PFSK-1 (cell line): ENCODE measurements around the gene MCFD2.

Source experiments
- FOXP2 ChIP-seq: optimal IDR thresholded peaks from 2 replicates; pipeline ENCODE3; 2011; ENCODE audit warnings: borderline replicate concordance, control low read depth, inconsistent platforms; ENCODE audit not compliant: insufficient read depth; ENCODE audit errors: extremely low read length, extremely low read depth
- POLR2AphosphoS5 ChIP-seq: IDR thresholded peaks from 2 replicates; pipeline ENCODE4 v1.6.1; 2012; ENCODE audit warnings: low read depth, mild to moderate bottlenecking, control low read depth, low read length, moderate library complexity
- SIN3A ChIP-seq: IDR thresholded peaks from 2 replicates; pipeline ENCODE4 v1.6.1; 2012; ENCODE audit warnings: mild to moderate bottlenecking, low read length, moderate library complexity, borderline replicate concordance; ENCODE audit not compliant: insufficient read depth
- TAF1 ChIP-seq: IDR thresholded peaks from 2 replicates; pipeline ENCODE4 v1.6.1; 2012; ENCODE audit warnings: low read length, control low read depth, borderline replicate concordance; ENCODE audit not compliant: insufficient read depth
- TF ChIP-seq, protein P1 (sequence below), 2 experiments: IDR thresholded peaks; 2 replicates each; pipeline versions ENCODE4 v1.6.1 to v1.8.0; 2011 to 2012; ENCODE audit warnings: low read depth in 2 of 2, low read length in 2 of 2, control low read depth in 1 of 2, inconsistent platforms in 1 of 2, mild to moderate bottlenecking in 1 of 2, moderate library complexity in 1 of 2; ENCODE audit not compliant: insufficient read depth in 1 of 2

Gene MCFD2

DNA sequence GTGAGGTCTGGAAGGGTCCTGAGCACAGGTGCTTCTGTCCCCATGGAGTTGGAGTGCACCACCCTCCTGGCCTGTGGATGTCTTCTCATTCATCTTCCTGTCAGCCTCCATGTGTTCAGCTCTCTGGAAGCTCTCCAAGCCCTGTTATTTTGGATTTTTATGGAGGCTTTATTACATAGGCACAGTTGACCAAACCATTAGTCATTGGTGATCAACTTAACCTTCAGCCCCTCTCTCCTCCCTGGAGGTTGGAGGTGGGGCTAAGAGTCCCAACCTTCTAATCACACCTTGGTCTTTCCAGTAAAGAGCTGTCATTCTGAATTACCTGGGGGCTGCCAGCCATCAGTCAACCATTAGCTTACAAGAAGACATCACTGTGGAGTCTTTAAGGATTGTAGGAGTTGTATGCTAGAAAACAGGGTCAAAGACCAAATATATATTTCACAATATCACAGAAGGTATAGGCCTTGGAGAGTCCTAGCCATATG is 7.5 kb upstream of the MCFD2 start:
- TF ChIP-seq, protein P1, sequence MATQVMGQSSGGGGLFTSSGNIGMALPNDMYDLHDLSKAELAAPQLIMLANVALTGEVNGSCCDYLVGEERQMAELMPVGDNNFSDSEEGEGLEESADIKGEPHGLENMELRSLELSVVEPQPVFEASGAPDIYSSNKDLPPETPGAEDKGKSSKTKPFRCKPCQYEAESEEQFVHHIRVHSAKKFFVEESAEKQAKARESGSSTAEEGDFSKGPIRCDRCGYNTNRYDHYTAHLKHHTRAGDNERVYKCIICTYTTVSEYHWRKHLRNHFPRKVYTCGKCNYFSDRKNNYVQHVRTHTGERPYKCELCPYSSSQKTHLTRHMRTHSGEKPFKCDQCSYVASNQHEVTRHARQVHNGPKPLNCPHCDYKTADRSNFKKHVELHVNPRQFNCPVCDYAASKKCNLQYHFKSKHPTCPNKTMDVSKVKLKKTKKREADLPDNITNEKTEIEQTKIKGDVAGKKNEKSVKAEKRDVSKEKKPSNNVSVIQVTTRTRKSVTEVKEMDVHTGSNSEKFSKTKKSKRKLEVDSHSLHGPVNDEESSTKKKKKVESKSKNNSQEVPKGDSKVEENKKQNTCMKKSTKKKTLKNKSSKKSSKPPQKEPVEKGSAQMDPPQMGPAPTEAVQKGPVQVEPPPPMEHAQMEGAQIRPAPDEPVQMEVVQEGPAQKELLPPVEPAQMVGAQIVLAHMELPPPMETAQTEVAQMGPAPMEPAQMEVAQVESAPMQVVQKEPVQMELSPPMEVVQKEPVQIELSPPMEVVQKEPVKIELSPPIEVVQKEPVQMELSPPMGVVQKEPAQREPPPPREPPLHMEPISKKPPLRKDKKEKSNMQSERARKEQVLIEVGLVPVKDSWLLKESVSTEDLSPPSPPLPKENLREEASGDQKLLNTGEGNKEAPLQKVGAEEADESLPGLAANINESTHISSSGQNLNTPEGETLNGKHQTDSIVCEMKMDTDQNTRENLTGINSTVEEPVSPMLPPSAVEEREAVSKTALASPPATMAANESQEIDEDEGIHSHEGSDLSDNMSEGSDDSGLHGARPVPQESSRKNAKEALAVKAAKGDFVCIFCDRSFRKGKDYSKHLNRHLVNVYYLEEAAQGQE (IDR thresholded peaks at IDR 0.05; ENCODE audit: insufficient read depth in 1 of 2, low read depth in 2 of 2, low read length in 2 of 2): no peak
- TF ChIP-seq TAF1: no peak
- TF ChIP-seq SIN3A: no peak
- no peak for TF ChIP-seq POLR2AphosphoS5
- TF ChIP-seq FOXP2: no peak

DNA sequence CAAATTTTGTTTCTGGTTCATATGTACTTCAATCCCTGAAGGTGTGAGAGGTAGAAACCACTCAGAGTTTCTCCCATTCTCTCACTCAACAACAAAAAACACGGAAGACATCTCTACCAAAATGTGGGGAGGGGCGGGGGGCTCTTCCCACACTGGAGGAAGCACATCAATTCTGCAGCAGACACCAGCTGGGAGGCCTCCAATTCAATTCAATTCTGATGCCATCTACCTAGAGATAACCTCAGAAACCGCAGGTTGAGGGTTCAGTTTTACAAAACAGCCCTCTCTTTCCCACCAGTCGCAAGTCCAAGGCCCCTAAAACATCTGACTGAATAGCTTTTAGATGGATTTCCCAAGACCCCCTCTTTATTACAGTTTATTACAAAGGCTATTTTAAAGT is 7.0 kb upstream of the MCFD2 start:
- TF ChIP-seq, protein P1 (IDR thresholded peaks at IDR 0.05; ENCODE audit: insufficient read depth in 1 of 2, low read depth in 2 of 2, low read length in 2 of 2): no peak
- TF ChIP-seq FOXP2: no peak
- TF ChIP-seq POLR2AphosphoS5: no peak
- TF ChIP-seq SIN3A: no peak
- no peak for TF ChIP-seq TAF1

DNA sequence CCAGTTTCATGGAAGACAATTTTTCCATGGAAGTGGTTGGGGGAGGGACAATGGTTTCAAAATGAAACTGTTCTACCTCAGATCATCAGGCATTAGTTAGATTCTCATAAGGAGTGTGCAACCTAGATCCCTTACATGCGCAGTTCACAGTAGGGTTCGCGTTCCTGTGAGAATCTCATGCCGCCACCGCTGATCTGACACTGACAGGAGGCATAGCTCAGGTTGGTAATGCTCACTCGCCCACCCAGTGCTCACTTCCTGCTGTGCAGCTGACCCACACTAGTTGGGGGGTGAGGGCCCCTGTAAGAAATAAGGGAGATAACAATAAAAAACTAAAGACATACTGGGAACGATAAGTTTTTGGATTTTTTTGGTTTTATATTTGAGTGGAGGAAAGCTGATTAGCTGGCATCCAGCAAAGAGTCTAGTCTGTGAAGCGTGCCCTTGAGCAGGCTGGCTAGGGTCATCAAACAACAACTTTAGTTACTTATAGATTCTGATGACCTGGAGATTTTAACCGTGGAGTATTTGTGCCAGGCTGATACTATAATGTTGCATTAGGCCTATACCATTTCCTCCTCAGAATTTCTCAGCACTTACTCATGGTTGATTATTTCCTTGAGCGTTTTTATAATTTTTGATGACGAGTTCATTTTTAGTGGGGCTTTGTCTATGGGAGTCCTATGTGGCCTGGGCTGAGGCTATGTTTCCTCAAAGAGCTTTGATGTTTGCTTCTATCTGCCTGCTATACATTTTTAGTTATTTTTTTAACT is 6.3 kb upstream of the MCFD2 start:
- TF ChIP-seq FOXP2: no peak
- TF ChIP-seq, protein P1 (IDR thresholded peaks at IDR 0.05; ENCODE audit: insufficient read depth in 1 of 2, low read depth in 2 of 2, low read length in 2 of 2): no peak
- no peak for TF ChIP-seq TAF1
- TF ChIP-seq SIN3A: no peak
- TF ChIP-seq POLR2AphosphoS5: no peak

DNA sequence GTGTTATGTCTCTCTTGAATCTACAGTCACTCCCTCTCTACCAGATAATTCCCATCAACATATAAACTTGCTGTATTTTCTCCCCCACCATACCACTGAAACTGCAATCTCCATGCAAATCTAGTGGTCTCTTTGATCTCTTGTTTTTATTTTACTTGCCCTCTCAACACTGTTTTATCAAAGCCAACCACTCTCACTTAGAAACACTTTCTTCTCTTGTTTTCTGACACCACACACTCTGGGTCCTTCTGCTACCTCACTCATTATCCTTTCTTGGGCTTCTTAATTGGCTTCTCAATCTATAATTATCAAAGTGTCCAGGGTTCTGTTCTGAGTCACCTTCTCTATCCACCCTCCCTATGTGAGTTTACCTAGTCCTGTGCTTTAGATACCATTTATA is 2.0 kb upstream of the MCFD2 start:
- TF ChIP-seq TAF1: no peak
- TF ChIP-seq SIN3A: no peak
- TF ChIP-seq POLR2AphosphoS5: no peak
- TF ChIP-seq FOXP2: no peak
- TF ChIP-seq, protein P1 (IDR thresholded peaks at IDR 0.05; ENCODE audit: insufficient read depth in 1 of 2, low read depth in 2 of 2, low read length in 2 of 2): no peak
